NT2/D1 (cell line): ENCODE measurements around the gene CRTAP.

Experiments
- SUZ12 ChIP-seq: IDR thresholded peaks from 2 replicates; pipeline ENCODE4 v1.6.1; 2011; ENCODE audit not compliant: insufficient read length, insufficient read depth; ENCODE audit errors: extremely low read depth
- YY1 ChIP-seq: IDR thresholded peaks from 2 replicates; pipeline ENCODE4 v1.6.1; 2011; ENCODE audit not compliant: insufficient read length, insufficient read depth
- ZNF274 ChIP-seq: IDR thresholded peaks from 2 replicates; pipeline ENCODE4 v1.6.1; 2011; ENCODE audit warnings: mild to moderate bottlenecking, low read depth, low read length

DNA sequence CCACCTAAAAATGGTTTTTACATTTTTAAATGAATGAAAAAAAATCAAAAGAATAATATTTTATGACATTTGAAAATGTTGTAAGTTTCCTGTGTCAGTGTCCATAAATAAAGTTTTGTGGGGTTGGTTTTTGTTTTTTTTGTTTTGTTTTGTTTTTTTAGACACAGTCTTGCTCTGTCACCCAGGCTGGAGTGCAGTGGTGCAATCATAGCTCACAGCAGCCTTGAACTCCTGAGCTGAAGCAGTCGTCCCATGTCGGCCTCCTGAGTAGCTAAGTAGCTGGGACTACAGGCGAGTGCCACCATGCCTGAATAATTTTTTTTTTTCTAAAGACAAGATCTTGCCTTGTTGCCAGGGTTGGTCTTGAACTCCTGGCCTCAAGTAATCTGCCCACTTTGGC lies 14.1 kb upstream of the CRTAP start:
- no peak for TF ChIP-seq ZNF274
- no peak for TF ChIP-seq YY1
- no peak for TF ChIP-seq SUZ12
